Colon (tissue), 2 donors: ENCODE measurements around the gene JHY.
"Not testable (repeated sequence)": the region's sequence is repeated elsewhere in the genome, so short reads cannot be mapped to it uniquely, and the experiment has no call there.

ENCODE experiments used
- FAIRE-seq: peaks from 2 replicates; lab custom pipeline; 2012; peaks lifted over from hg19 to GRCh38; lab: Jason Lieb, UNC
- donor health status: control.
- donor health status: control.

Gene JHY

GRCh38 chr11:122882189-122882856 is at the start of gene JHY:
JHY (plus strand) TSS chr11:122882759; CDS start chr11:122885850, 3,091 bp downstream.
- no peak for FAIRE-seq

GRCh38 chr11:122833846-122834464 is 48.6 kb upstream of the JHY start:
- no peak for FAIRE-seq

GRCh38 chr11:122836916-122837315 is 45.6 kb upstream of the JHY start:
- FAIRE-seq = no peak

GRCh38 chr11:122837528-122838346 is 44.8 kb upstream of the JHY start:
- FAIRE-seq = no peak

- FAIRE-seq = no peak
These were observed 39.0 kb upstream of the JHY start for GRCh38 chr11:122843281-122844141.

- FAIRE-seq = no peak
These were observed 35.1 kb upstream of the JHY start for GRCh38 chr11:122847466-122847865.

- no peak for FAIRE-seq
These were observed 34.4 kb upstream of the JHY start for GRCh38 chr11:122848186-122848585.

GRCh38 chr11:122850076-122850631 is 32.4 kb upstream of the JHY start:
- no peak for FAIRE-seq

GRCh38 chr11:122851366-122851966 is 31.1 kb upstream of the JHY start:
- no peak for FAIRE-seq

- no peak for FAIRE-seq
These were observed 30.3 kb upstream of the JHY start for GRCh38 chr11:122852074-122852795.

- FAIRE-seq = no peak
These were observed 29.8 kb upstream of the JHY start for GRCh38 chr11:122852796-122853160.

GRCh38 chr11:122853261-122853660 is 29.3 kb upstream of the JHY start:
- FAIRE-seq = no peak

GRCh38 chr11:122853971-122854446 is 28.6 kb upstream of the JHY start:
- FAIRE-seq = no peak

GRCh38 chr11:122861631-122862030 is 20.9 kb upstream of the JHY start:
- FAIRE-seq = no peak

- no peak for FAIRE-seq
These were observed 20.5 kb upstream of the JHY start for GRCh38 chr11:122862091-122862490.

- not testable (repeated sequence) for FAIRE-seq
These were observed 19.4 kb upstream of the JHY start for GRCh38 chr11:122863154-122863553.

- FAIRE-seq = no peak
These were observed 18.7 kb upstream of the JHY start for GRCh38 chr11:122863704-122864326.

GRCh38 chr11:122864386-122865115 is 18.0 kb upstream of the JHY start:
- no peak for FAIRE-seq

- no peak for FAIRE-seq
These were observed 12.9 kb upstream of the JHY start for GRCh38 chr11:122869622-122870021.
